CD4-positive, alpha-beta T cell treated with Interleukin-15 for 1 hour (primary cell): Measurements from ENCODE around the gene MRPL51.

ENCODE experiments used
- DNase-seq: peaks from one replicate; pipeline ENCODE4 v3.0.0-alpha.2; 2020

MRPL51 gene

GRCh38 chr12:6458281-6459003 is 34.6 kb downstream of the MRPL51 start:
- DNase-seq, result no peak

- no peak for DNase-seq
Observed at GRCh38 chr12:6457220-6457945, 35.7 kb downstream of the MRPL51 start.

GRCh38 chr12:6452944-6453630 is 40.0 kb downstream of the MRPL51 start:
- no peak for DNase-seq

GRCh38 chr12:6452245-6452943 is 40.7 kb downstream of the MRPL51 start:
- DNase-seq, result no peak

- DNase-seq, result peak; percentile 87
Observed at GRCh38 chr12:6451348-6452244, 41.5 kb downstream of the MRPL51 start, which contains the start of gene TAPBPL. TSS of gene TAPBPL (plus strand) at chr12:6452042. CDS start at chr12:6452249, 207 bp downstream.

GRCh38 chr12:6450869-6451347 is 42.2 kb downstream of the MRPL51 start:
- DNase-seq, result no peak

GRCh38 chr12:6450091-6450868 is 42.8 kb downstream of the MRPL51 start:
- DNase-seq, result no peak

- DNase-seq, result no peak
Observed at GRCh38 chr12:6444704-6445688, 48.1 kb downstream of the MRPL51 start, which contains the start of gene CD27. TSS of gene CD27 (plus strand) at chr12:6444955. CDS start at chr12:6445096, 141 bp downstream.

- DNase-seq, result no peak
Observed at GRCh38 chr12:6444031-6444430, 49.0 kb downstream of the MRPL51 start.

GRCh38 chr12:6443361-6443983 is 49.6 kb downstream of the MRPL51 start:
- DNase-seq, result no peak

GRCh38 chr12:6442836-6443235 is 50.2 kb downstream of the MRPL51 start:
- DNase-seq, result no peak
